ENCODE results near the gene NCK2. TPM values are rescaled to one million over a fixed set of nuclear protein-coding genes. Genes with fewer than 3 reads are reported as not detected.

The NCK2 gene
- total RNA-seq, 1 experiment from 2014 or later = 51.3 TPM

DNA sequence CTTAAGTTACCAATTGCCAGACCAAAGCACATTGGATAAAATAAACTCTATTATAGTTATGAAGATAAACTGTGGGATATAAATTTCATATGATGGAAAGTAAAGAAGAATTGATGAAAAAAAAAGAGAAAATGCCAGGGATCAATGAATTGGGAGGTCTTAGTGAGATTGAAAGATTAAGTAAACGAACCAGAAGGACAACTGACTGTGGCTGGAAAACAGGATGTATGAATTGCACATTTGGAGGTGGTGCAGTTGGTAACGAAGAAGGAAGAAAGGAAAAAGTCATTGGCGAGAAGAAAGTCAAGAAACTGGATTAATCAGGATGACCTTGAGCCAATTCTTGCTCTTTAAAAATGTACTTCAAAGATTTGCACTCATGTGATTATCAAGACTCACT, 166.7 kb downstream of the NCK2 start:
- DNase-seq (ENCODE audit: low read depth) = no peak

- peak; percentile 75 for DNase-seq (ENCODE audit: low read depth)
Measured at GRCh38 chr2:105912081-105912480, 167.4 kb downstream of the NCK2 start.

GRCh38 chr2:105915005-105915558, 170.4 kb downstream of the NCK2 start:
- DNase-seq (ENCODE audit: low read depth) = no peak

- DNase-seq (ENCODE audit: low read depth) = peak; percentile 53
Measured at GRCh38 chr2:105917226-105917625, 172.5 kb downstream of the NCK2 start.

DNA sequence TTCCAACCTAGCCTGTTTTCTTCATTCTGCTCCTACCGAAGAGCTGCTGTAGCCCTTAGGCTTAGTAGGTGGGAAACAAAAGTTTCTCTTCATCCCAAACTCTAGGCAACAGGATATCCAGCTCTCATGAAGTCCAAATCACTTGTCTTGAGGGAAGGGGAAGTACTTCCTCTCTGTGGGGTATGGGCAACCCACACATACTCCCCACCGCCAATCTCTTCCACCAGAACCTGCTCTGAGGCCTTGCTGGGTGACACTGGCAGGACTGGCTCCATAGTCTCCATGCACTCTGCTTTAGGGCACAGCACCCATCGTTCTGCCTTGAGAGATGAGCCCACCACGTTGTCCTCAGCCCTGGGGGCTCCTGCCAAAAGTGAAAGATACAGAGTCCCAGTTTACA, 173.0 kb downstream of the NCK2 start:
- no peak for DNase-seq (ENCODE audit: low read depth)

DNA sequence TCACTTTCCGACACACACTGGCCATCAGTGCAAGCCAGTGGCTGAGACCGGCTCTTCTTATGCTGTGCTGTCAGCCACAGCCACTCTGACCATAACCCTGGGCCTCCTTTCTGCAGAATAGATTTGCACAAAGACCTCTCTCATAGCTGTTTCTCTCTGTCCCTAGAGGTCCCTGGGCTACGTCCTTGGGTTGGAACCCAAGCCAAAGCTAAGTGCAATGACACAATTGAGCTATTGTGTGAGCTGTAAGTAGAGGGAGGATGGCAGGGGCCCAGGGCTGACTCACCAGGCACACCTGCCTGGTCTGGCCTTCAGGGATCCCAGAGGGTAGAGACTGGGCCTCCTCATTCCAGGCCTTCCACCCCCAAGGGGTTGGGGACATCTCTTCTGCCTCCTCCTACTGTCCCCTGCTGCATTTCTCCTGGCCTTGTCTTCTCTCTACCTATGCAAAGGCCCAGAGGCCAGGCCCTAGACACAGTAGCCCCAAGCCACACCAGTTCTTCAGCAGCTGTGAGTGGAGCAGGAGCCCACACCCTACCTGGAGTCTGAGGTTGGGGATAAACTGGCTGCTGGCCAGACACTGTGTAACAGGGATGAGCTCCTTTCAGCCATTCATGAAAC, 174.6 kb downstream of the NCK2 start:
- DNase-seq (ENCODE audit: low read depth) = peak; percentile 91

GRCh38 chr2:105919826-105920225, 175.1 kb downstream of the NCK2 start:
- peak; percentile 71 for DNase-seq (ENCODE audit: low read depth)

- DNase-seq (ENCODE audit: low read depth) = no peak
Measured at GRCh38 chr2:105924271-105924670, 179.6 kb downstream of the NCK2 start.

DNA sequence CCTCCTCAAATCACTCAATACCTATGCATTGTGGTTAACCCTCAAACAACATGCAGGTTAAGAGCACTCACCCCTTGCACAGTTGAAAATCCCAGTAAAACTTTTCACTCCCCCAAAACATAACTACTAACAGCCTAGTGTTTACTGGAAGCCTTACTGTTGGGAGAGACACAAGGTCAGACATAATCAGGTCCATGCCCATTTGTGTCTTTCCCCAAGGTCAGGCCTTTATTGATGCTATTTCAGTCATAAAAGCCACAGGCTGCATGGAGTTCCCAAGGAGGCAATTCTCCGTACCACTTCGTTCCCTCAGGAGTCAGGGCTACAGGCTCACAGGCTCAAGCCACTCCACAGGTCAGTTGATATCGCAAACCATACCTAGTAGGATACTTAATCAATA, 180.2 kb downstream of the NCK2 start:
- no peak for DNase-seq (ENCODE audit: low read depth)

GRCh38 chr2:105925390-105925789, 180.7 kb downstream of the NCK2 start:
- no peak for DNase-seq (ENCODE audit: low read depth)

- DNase-seq (ENCODE audit: low read depth) = peak; percentile 12
Measured at GRCh38 chr2:105926960-105927678, 182.4 kb downstream of the NCK2 start.

DNA sequence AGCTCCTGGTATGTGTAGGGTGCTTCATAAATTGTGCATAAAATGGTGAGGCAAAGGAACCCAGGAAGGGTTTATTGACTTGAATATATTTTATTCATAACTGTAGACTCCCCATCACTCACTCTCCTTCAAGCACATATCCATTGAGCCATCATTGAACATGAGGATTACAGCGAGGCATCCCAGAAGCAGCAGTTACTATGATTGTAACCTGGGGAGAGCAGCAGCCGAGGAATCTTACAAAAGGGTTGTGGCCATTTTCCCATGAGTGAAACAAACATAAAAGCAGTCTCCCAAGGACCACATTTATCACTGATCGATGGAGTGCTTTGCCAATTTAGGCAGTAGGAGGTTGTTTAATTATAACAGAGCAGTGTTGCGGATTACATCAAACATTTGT, 183.4 kb downstream of the NCK2 start:
- DNase-seq (ENCODE audit: low read depth) = no peak

DNA sequence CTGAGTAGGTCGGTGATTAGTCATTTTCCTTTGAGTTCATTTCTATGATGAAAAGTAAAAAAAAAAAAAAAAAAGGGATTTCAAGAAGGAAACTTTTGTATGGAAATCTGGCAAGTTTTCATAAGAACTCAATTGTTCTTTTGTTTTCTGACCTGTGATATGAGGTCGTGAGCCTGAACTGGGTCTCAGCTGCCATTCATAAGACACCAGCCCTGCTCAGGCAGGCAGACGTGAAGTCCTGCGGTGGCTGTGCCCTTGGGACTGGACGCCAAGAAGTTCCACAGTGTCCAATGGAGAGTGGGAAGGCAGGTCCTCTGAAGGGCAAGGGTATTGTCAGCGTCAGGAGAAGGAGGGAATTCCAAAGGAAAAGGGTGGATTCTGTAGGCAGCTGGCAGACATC, 183.9 kb downstream of the NCK2 start:
- peak; percentile 55 for DNase-seq (ENCODE audit: low read depth)

DNA sequence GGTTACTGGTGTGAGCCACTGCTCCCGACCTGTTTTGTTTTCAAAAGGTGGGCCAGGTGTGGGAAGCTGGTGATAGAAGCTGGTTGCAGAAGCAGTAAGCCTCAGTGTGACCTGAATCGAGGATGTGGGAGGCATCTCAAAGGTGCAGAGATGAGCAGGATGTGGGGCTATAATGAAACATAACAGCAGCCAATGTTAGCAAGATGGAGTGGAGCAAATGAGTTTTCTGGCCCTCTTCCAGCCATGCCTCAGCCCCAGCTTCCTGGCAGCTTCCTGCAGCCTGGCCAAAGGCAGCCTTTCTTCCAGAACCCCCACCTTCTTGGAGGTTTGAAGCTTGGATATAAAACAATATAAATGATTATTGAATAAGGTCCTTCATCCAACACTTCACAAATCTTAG, 184.8 kb downstream of the NCK2 start:
- DNase-seq (ENCODE audit: low read depth) = peak; percentile 73

DNA sequence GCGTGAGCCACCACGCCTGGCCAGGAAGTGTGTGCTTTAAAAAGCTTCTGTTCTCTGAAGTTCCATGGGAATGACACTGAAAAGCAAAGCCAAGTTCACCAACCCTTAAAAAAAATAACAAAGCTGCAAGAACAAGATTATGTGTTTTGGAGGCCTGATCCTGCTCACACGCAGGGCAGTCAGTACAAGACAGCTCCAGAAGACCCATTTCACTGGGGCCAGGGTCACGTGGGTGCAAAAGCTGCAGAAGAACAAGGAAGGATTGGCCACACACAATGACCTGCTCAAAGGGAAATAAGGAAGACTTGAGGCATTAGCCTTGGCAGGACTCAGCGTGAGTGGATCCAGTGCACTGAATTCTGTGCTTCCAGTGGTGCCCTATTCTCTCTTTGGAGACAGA, 187.9 kb downstream of the NCK2 start:
- DNase-seq (ENCODE audit: low read depth) = no peak

DNA sequence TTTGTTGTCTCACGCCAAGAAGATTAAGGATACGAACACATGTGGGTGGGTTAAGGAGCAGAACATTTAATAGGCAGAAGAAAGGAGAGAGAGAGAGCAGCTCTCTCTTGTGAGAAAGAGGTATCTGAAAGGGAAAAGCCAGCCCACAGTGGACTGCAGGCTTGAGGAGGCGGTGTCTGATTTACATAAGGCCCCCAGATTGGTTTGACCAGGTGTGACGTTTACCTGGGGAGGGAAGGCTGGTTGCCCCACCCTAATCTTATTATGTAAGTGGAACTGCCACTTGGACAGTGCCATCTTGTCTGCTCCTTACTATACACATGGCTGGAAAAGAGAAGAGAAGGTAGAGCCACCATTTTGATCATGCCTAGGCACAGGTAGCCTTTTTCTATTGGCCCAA, 189.2 kb downstream of the NCK2 start:
- peak; percentile 24 for DNase-seq (ENCODE audit: low read depth)

DNA sequence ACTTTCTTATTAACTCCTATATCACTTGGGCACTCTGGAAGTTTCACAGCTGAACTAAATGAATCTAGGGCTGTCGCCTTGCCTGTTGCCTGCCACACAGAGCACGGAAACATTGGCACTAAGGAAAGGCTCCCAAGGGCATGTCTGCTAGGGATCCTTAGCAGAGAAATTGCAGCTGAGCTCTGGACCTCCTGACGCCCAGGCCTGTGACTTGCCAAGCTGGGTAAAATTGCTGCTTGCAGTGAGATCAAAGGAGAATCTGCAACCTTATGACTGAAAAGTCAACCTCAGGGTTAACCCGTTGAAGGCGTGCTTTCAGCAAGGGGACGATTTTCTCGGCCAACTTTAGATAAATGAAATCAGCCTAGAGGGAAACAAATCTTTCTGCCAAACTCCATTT, 189.8 kb downstream of the NCK2 start:
- no peak for DNase-seq (ENCODE audit: low read depth)

GRCh38 chr2:105935063-105935462, 190.4 kb downstream of the NCK2 start:
- DNase-seq (ENCODE audit: low read depth) = no peak

DNA sequence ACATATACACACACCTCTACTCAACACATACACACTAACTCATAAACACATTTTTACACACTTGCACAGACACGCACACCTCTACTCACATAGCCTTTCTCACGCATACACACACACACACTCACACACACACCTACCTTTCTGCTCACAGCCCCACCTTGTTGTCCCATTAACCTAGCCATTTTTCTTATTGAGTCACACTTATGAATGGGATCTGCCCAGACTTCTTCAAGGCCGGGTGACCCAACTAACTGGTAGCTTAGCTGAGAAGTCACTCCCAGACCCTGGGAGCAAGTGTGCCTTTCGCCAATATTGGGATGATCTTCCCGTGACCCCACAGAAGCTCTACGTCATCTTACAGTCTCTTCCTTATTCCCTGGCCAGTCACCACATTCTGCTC, 192.2 kb downstream of the NCK2 start:
- no peak for DNase-seq (ENCODE audit: low read depth)

DNA sequence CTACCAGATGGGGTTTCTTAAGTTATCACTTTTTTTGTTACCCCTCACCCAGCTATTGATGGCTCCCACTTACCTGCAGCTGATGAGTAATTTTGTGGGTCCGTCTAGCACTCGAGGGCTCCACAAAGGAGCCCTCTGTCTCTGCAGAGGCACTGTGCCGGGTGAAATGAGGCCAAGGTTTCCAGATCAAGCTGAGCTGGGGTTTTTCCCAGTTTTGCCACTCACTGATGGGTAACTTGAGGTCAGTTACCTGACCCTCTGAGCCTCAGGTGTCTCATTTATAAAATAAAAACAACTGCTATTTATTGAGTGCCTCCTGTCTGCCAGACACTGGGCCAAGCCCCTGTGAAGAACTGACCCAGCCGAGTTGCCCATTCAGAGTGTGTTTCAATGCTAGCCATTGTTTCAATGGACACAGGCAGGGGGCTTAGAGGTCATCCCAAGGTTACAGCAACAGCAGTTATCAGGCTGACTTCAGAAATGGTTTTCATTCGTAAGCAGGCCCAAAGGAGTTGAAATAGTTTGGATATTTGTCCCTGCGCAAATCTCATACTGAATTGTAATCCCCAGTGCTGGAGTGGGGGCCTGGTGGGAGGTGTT, 192.9 kb downstream of the NCK2 start:
- DNase-seq (ENCODE audit: low read depth) = no peak
